OCI-M2 (cell line): ENCODE results near the gene WNK2.

ENCODE experiments used
- DNase-seq: peaks from one replicate; lab custom pipeline; 2025; ENCODE audit not compliant: unreplicated experiment; lab: John Stamatoyannopoulos, UW

Gene WNK2

DNA sequence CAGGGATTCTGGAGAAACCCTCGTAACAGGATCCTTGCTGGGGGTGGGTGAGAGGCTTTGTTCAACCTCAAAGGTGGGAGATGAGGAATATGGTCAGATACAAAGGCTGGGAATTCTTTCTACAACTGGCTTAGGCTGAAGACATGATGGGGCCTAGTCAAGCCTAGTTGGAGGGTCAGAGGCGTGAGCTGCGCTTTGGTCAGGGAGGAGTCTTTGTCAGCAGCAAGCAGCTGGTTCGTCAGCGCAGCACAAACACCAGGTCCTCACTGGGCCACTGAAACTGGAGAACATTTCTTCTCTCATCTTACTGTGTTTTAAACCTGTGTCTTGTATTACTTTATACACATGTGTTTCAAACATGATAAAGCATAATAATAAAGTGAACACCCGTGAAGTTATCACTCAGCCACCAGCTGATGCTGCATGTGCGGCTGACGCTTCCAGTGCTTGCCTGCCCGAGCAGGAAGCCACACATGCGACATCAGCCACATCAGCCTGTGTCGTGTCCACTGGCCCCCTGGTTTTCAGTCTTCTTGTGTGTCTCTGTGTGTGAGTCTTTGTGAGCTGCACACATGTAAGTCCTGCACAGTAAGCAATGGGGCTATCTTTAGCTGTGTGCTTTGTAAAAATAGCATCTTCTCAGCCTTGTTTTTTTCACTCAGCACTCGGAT, 81.5 kb downstream of the WNK2 start:
- DNase-seq: no peak

DNA sequence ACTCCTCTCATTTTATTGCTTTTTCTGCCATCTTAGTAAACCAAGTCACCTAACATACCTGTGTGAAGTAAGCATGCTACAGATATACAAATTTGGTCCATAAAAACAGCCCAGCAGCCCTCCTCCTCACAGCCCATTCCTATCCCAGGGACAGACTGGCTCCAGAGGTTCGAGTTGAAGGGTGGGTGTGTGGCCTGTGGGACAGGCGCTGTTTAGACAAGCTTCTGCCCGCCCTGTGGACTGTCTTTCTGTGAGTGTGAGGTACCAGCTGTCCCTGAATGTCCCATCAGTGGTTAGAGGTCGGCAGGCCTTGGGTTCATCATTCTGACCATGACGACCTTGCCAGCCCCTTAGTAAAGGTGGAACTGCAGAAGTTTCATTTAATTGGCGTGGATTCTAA, 82.0 kb downstream of the WNK2 start:
- DNase-seq: no peak

DNA sequence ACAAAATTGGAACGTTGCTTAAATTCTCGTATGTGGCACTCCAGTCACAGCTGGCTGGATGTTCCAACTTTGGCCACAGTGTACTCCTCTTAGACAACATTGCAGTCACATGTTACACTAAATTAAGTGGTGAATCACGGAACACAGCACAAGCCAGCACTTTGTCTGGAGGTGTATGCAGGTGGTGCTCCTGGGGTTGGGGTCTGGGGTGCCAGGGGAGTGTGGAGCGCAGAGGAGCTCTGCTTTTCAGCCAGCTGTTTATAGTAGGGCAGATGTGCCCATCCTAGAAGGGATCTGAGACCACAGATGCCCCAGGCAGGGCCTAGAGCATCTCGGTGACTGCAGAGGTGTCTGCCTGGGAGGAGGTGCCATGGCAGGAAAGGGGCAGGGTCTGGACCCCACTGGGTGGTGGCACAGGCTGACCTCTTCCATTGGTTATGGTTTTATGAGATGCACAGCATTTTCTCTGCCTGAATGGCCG, 82.6 kb downstream of the WNK2 start:
- no peak for DNase-seq

GRCh38 chr9:93267091-93267541, 83.2 kb downstream of the WNK2 start:
- no peak for DNase-seq

DNA sequence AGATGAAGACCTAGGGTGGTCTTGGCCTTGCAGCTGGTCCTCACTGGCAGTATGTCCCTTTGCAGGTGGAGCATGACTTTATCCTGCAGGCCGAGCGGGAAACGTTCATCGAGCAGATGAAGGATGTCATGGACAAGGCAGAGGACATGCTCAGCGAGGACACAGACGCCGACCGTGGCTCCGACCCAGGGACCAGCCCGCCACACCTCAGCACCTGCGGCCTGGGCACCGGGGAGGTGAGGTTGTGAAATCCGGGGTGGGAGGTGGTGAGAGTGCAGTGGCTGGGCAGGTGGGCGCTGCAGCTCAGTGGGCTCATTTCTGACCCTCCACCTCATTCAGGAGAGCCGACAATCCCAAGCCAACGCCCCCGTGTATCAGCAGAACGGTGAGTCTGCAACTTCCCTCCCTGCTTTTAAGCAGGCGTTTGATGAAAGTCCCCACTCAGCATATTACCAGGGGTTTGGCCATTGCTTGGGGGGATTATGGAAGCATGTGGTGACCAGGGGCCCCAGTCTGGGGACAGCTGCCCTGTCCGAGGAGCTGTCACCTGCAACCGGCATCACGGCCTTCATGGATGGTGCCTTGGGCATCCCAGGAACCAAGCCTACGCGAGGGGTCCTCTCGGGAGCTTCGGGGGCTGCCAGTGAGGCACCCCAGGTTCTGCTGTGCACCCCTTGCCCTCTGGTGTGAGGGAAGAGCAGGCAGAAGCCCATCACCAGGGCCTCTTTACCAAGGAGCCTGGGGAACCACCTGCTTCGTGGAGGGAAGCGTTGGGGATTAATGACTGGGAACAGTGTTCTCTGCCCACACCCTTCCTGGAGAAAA, 84.0 kb downstream of the WNK2 start:
- DNase-seq: no peak

- no peak for DNase-seq
These were observed 84.8 kb downstream of the WNK2 start for GRCh38 chr9:93268551-93269314.

- DNase-seq: no peak
These were observed 87.0 kb downstream of the WNK2 start for GRCh38 chr9:93270976-93271375.

DNA sequence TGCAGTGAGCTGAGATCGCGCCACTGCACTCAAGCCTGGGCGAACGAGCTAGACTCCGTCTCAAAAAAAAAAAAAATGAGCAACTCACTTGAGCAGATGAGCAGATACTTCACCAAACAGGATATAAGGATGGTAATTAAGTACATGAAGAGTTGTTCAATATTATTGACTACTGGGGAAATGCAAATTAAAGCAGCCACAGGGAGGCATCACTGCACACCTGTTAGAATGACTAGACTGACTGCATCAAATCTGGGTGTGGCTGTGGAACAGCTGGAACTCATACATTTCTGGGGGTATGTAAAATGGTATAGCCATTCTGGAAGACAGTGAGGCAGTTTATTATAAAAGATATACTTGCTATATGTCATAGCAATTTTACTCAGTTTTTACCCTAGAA, 93.0 kb downstream of the WNK2 start:
- DNase-seq: no peak

GRCh38 chr9:93278144-93278543, 94.2 kb downstream of the WNK2 start:
- no peak for DNase-seq

DNA sequence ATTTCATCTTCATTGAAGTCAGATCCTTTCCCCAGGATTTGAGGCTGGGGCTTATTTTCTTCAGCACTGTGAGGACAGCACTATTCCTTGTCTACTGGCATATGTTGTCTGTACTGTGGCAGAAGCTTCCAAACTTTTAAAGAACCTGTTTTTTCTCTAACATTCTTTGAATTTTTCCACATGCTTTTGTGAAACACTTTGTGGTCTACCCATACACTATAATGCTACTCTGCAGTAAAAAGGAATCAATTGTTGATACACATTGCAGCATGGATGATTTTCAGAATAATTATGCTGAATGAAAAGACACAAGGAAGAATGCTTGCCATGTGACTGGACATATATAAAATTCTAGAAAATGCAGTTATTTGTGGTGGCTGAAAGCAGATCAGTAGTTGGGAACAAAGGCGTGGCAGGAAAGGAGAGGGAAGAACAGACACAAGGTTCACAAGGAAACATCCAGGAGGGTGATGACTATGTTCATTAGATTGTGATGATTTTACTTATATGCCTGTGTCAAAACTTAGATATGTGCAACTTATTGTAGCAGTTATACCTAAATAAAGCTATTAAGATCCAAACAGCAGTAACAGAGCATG, 96.8 kb downstream of the WNK2 start:
- DNase-seq: no peak

DNA sequence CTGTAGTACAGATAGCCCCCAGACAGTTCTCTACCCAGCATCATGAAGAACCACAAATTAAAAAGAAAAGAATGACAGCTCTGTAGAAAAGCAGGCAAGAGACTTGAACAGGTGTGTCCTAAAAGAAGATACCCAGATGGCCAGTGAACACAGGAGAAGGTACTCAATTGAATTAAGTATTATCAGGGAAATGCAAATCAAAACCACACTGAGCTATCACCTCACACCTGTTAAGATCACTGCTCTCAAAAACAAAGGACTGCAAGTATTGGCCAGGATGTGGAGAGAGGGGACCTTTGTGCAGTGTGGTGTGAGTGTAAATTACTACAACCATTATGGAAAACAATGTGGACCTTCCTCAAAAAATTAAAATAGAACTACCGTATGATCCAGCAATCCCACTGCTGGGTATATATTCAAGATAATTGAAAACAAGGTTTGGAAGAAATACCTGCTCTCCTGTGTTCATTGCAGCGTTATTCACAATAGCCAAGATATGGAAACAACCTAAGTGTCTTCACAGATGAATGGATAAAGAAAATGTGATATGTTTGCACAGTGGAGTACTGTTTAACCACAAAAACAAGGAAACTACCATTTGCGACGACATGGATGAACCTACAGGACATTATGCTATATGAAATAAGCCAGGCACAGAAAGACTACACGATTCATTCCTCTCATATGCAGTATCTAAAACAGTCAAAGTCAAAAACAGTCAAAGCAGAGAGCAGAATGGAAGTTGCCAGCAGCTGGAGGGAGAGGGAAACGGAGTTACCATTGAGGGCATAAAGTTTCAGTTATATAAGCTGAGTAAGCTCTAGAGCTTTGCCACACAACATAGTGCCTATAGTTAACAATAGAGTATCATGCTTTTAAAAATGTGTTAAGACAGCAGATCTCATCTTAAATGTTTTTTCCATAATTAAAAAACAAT, 102.6 kb downstream of the WNK2 start:
- DNase-seq: no peak

DNA sequence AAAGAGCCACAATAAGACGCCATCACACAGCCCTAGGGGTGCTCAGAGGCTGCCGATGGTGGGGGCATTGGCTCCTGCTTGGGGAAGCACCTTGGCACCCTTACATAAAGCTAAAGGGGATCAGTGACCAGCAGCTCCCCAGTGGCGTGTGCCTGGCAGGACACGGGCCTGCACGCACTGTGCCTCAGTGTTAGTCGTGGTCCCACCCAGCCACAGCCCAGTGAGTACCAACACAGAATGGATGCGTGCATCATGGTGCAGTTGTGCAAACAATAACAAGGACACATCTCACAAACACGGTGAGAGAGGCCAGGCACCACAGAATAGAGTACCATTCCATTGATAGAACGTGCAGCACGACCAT, 103.2 kb downstream of the WNK2 start:
- no peak for DNase-seq

DNA sequence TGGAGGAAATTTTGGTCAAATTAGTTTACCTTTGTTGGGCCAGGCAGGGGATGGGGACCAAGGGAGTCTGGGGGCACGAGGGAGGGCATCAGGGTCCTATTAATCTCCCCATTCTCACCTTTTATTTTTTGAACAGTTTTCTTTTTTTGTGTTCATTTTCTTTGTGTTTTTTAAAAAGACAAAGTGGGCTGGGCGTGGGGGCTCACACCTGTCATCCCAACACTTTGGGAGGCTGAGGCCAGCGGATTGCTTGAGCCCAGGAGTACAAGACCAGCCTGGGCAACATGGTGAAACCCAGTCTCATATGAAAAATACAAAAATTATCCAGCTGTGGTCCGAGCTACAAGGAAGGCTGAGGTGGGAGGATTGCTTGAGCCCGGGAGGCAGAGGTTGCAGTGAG, 103.7 kb downstream of the WNK2 start:
- no peak for DNase-seq

DNA sequence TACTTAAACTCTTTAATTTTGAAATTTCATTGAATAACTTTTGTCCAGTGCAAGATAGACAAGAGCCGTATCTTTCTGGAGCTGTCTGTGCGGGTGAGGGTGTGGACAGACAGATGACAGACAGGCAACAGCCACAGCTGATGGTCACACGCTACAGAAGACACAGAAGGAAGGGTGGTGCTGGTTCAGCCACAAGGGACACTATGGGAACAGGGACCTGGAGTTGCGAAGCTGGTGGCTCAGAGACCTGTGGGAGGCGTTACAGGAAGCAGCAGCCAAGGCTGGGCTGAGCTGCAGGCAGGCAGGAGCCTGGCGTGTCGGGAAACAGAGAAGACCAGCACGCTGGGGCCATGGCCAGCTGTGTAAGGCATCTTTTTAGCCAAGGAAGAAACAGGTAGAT, 104.4 kb downstream of the WNK2 start:
- DNase-seq: no peak

GRCh38 chr9:93288891-93289883, 105.2 kb downstream of the WNK2 start:
- no peak for DNase-seq

DNA sequence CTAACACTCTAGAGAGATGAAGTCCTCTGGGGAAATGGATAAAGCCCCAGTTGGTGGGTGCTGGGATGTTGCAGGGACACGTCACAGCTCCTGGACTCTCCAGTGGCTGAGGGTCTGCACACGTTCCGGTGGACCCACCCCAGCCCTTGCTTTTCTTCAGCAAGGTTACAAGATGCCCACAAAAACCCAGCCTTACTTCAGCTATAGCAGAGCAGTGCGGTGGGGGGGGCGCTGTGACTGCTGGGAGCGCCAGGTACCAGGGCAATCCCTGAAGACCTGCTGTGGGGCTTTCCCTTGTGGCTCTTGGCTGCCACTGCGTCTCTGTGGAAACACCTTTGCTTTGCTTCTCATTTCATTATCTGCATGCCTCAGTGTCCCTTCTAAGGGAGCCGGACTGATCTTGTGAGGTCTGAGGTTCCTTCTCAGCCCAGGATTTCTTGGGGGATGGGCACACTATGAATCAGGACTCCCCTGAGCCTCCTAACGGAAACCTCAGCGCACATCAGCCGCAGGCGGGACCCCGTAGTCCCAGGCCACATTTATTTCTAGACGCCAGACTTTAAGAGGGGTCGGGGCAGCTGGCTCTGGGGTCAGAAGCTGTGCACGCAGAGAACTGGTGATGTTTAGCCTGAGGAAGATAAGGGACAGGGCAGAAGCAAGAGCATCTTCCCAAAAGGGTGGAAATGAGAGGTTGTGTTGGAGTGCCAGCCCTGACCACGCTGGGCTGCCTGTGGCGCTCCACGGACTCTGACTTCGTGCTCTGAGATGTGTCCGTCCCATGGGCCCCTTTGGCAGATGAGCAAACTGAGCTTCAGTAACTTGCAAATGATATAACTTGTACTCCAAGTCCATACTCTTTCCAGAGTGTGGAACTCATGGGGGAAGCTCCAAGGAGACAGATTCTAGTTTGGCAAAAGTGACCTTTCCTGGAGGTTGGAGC, 106.8 kb downstream of the WNK2 start:
- DNase-seq: no peak

- no peak for DNase-seq
These were observed 107.8 kb downstream of the WNK2 start for GRCh38 chr9:93291536-93292287.
